HG03280 (cell line): ENCODE data around the gene APBB2.
"Not testable (repeated sequence)": the region's sequence is repeated elsewhere in the genome, so short reads cannot be mapped to it uniquely, and the experiment has no call there.

Source experiments
- ATAC-seq: cut with Tn5 transposase; IDR thresholded peaks from one replicate; pipeline ENCODE4 v1.9.1; 2021; ENCODE audit warnings: mild to moderate bottlenecking, moderate library complexity; ENCODE audit not compliant: unreplicated experiment

The APBB2 gene

GRCh38 chr4:41069838-41070237, 144.5 kb downstream of the APBB2 start:
- ATAC-seq = no peak

- no peak for ATAC-seq
Measured at GRCh38 chr4:41069257-41069656, 145.1 kb downstream of the APBB2 start.

DNA sequence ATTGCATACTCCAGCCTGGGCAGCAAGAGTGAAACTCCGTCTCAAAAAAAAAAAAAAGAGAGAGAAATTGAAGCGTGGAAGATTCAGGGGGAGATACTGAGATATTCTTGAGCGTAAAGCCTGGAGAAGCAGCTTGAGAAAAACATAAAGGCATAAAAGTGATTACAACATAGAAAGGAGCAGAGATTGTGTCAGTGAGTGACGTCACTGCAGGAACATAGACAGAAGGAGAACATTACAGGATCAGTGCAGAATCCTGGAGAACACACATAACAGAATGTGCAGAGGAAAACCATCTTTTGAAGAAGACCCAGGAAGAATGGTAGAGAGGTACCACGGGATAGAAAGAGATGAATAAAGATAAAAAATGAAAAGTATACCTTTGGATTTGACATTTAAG, 147.0 kb downstream of the APBB2 start:
- ATAC-seq = no peak

DNA sequence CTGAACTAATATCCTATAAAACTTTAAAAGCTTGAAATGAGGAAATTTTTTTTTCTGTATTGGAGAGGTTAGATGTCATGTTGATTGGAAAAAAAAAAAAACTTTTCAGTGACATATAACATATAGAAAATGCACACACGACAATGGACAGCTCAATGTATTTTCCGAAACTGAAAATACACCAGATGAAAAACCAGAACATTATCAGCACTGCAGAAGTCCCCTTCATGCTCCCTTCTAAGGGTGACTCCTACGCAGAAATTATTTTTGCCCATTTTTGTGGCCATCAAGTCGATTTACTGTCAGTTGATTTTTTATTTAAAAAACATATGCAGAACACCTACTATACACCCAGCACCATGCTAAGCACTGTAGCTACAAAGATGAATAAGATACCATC, 148.3 kb downstream of the APBB2 start:
- no peak for ATAC-seq

DNA sequence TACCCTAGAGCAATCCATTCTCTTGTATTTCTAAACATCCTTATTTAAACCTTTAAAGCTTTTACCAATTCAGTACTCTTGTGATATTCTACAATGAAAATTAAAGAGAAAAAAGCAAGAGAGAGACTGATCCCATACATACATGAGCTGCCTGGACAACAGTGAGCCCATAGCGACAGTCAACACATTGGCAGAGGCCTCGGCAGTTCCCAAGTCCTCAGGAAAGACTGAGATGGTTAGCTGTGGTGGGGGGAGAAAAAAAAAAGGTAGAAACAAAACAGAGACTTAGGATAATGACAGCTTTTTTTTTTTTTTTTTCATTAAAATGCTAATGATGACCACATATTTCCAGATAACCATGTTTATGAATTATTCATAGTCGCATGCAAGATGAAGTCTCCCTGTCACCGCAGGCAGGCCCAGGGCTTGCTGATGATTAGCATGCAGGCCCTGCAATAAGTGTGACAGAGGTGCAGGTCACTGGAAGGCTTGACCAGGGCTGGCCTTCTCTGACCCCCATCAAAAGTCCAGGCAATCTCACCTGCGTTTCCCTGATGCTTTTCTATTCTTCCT, 148.8 kb downstream of the APBB2 start:
- ATAC-seq = no peak

DNA sequence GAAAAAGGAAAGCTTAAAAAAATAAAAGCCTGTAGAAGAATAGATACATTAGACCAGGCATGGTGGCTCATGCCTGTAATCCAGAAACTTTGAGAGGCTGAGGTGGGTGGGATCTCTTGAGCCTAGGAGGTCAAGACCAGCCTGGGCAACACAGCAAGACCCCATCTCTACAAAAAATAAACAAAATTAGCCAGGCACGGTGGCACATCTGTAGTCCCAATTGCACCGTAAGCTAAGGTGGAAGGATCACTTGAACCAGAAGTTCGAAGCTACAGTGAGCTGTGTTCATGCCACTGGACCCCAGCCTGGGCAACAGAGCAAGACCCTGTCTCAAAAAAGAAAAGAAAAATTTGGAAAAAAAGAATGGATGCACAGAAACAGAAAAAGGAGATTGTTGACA, 149.4 kb downstream of the APBB2 start:
- no peak for ATAC-seq

- no peak for ATAC-seq
Measured at GRCh38 chr4:41061482-41062185, 152.7 kb downstream of the APBB2 start.

- no peak for ATAC-seq
Measured at GRCh38 chr4:41060352-41061334, 153.7 kb downstream of the APBB2 start.

- ATAC-seq = not testable (repeated sequence)
Measured at GRCh38 chr4:41059411-41059810, 154.9 kb downstream of the APBB2 start.

- no peak for ATAC-seq
Measured at GRCh38 chr4:41058426-41058825, 155.9 kb downstream of the APBB2 start.

GRCh38 chr4:41057467-41057866, 156.9 kb downstream of the APBB2 start:
- no peak for ATAC-seq

DNA sequence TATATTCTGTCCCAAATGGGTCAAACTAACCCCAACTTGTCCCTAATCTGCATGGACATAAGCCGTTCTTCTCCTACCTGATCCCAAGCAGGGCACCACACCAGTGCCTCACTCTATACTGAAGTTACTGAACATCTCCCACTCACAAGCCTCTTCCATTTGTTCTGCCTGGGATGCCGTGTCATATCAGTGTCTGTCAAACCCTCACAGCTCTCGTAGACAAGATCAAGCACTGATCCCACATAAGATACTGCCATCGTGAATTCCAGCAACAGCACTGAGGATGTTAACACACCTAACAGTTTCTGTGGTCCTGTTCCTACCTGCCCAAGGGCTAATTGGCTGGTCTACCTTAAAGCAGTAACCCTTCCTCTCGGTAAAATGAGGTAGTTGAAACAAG, 162.1 kb downstream of the APBB2 start:
- no peak for ATAC-seq

DNA sequence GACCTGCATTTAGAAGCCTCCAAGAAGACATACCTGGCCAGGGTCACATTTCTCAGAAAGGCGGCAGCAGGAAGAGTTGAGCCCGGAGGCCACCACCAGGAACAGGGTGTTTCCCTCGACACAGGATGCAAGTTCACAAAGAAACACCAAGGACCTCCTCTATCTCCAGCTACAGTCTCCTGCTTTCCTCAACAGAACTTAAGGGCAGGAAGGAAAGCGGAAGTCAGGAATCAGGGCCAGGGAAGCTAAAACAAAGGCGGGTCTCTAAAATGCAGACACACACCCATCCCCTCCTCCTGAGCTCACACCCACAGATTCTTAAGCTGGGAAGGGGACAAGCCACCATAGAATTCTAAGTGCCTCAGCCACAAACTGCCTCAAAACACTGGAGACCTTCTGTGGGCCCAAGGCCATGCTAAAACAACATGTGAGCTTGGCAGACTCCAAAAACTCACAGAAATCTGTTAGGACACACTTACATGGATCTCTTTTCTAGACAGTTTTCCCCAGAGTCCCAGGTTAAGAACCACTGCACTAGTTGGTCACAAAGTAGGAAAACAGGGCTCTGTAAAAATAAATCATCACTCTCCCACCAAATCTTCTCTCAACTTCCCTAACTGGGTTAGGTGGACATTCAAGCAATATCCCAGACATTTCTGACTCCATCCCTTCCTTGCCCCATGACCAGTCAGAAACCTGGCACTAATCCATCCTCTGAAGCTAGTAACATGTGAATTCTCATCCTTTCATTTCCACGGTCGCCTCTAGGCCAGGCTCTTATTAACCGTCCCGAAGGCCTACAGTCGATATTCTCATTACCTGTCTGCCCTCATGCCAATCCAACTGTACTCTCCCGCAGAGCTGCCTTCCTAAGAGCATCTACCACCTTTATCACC, 163.2 kb downstream of the APBB2 start:
- ATAC-seq = no peak

DNA sequence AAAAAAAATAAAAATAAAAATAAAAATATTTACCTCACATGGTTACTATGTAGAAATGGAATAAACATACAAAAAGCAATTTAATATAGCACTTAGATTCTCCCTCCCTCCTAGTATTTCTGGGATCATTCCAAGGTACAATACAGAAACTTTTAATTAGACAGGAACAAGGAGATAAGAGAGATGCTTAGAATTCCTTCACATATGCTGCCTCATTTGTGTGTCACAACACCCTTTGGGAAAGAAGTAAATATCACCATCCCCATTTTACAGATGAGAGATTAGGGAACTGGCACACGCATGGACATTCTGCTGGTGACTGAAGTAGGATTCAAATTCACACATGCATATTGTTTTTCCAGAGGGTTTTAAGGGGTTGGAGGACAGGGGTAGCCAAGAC, 164.2 kb downstream of the APBB2 start:
- ATAC-seq = no peak

GRCh38 chr4:41049176-41049575, 165.2 kb downstream of the APBB2 start:
- not testable (repeated sequence) for ATAC-seq

GRCh38 chr4:41044791-41045190, 169.6 kb downstream of the APBB2 start:
- no peak for ATAC-seq

DNA sequence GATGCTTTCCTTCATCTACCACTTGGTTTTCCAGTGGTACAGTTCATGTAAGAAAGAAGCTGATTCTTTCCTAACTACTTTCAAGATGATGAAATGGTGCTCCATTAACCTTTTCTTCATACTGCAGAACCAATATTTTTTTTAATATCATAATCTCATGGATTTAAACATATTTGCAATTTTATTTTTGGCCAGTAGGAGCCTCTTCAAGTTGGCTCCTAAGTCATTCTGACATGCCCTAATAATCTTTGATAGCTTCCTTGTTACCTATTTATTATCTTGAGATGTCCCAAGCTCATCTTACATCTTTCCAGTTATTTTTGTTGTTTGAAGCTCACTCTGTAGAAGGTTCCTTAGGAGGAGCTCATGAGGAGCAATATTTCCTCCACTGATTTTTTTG, 170.2 kb downstream of the APBB2 start:
- ATAC-seq = no peak

- no peak for ATAC-seq
Measured at GRCh38 chr4:41043465-41043864, 170.9 kb downstream of the APBB2 start.

- ATAC-seq = no peak
Measured at GRCh38 chr4:41041551-41041950, 172.8 kb downstream of the APBB2 start.

DNA sequence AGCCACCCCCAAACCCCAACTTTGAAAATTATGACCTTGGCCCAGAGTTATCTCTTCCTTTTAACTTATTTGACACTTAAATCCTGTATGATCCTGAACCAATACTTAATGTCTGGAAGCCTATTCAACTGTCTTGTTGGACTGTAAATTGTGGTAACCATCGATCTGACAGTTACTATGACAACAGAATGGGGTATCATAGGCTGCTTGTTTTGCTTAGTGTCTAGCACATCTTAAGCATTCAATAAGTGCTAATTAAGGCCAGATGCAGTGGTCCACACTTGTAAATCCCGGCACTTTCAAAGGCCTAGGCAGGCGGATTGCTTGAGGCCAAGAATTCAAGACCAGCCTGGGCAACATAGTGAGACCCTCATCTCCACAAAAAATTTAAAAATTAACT, 175.0 kb downstream of the APBB2 start:
- no peak for ATAC-seq

DNA sequence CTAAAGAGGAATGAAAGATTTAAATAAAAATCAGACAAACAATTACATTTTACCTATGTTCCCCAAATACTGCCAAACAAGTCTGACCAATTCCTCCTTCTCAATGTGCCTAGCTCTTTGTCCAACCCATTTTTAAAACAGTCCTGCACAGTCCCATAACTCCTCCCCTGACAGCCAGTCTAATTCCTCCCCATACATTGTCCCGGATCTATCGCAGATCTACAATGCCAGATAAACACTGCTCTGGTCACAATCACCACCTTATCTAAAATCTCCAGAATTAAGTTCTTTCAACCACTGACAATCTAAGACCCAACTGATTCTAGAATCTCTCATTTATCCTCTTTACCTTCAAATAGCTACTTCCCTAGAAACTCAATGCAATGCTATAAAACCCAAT, 176.0 kb downstream of the APBB2 start:
- ATAC-seq = no peak
